Smooth muscle cell of bladder (primary cell): ENCODE results near the gene GPR139. TPM values are rescaled to one million over a fixed set of nuclear protein-coding genes. Genes with fewer than 3 reads are reported as not detected.

Experiments used
- total RNA-seq: library from RNA; depleted of rRNA; stranded (reverse); fragments of >200 nt; gene quantifications from 2 replicates; pipeline ENCODE4 v1.2.3, GENCODE V29; 2014

GPR139 gene
- not detected in 2 replicates for total RNA-seq

DNA sequence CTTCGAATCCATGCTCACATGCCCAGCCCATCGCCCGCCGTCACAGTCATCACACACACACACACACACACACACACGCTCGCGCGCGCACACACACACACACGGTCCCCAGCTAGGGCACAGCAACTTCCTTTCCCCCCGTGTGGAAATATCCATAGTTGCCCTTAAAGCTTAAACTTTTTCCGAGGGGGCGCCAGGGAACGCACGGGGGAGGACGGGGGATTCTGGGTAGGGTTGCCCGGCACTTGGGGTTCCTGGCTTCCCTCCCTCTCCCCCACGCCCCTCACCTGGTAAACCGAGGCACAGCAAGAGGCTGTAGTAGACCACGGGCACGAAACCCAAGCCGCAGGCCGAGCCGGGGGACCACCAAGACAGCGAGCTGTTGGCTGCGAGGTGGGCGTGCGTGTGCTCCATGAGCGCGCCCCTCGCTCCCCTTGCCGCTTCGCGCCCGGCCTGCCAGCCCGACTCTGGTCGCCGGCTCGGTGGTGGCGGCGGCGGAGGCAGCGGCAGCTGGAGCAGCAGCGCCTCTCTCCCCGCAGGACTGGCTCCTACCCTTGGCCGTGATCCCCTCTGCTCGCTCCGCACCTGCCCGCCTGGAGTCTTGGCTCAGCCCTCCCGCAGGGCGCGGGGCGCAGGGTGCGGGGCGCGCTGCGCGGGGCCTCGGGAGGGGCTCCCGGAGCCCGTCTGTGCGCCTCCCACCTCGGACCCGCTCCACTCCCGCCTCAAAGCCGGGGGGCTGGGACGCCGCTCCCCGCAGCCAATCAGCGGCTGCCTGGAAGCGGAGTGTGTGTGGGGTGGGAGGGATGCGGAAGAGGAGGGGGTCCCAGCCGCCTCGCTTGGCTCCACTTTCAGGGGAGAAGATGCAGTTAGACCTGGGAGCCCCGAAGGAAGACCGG lies at the start of gene GPR139:
Gene GPR139 (minus strand): TSS at position 688 of the 896 bp plus-strand sequence. CDS start 274 bp downstream, at position 414.

Other genes with a start within 250 kb of the GPR139 start
- 11.5 and 12.2 TPM in 2 replicates for gene GPRC5B, start 189.0 kb downstream of the GPR139 start, total RNA-seq